GM10266 (cell line): ENCODE data around the gene SERTAD4.

ENCODE experiments used
- DNase-seq: peaks from one replicate; pipeline ENCODE4 v3.0.0; 2012; ENCODE audit errors: extremely low spot score
- CTCF ChIP-seq: IDR thresholded peaks from 2 replicates; pipeline ENCODE4 v1.5.1; 2012; ENCODE audit warnings: mild to moderate bottlenecking, low read depth; ENCODE audit not compliant: control insufficient read depth, insufficient read depth; ENCODE audit errors: missing control alignments

The SERTAD4 gene

GRCh38 chr1:210201681-210202080 is 30.9 kb upstream of the SERTAD4 start:
- TF ChIP-seq CTCF: no peak
- no peak for DNase-seq

- no peak for TF ChIP-seq CTCF
- no peak for DNase-seq
These were observed 24.8 kb upstream of the SERTAD4 start for GRCh38 chr1:210207597-210208450.

- DNase-seq: no peak
- TF ChIP-seq CTCF: no peak
These were observed 19.3 kb upstream of the SERTAD4 start for GRCh38 chr1:210213335-210213734.

- no peak for TF ChIP-seq CTCF
- no peak for DNase-seq
These were observed 17.8 kb upstream of the SERTAD4 start for GRCh38 chr1:210214573-210215409.

GRCh38 chr1:210217482-210217881 is 15.1 kb upstream of the SERTAD4 start:
- no peak for DNase-seq
- TF ChIP-seq CTCF: no peak

GRCh38 chr1:210218047-210218446 is 14.5 kb upstream of the SERTAD4 start:
- TF ChIP-seq CTCF: no peak

More at GRCh38 chr1:210218047-210218446, 14.5 kb upstream of the SERTAD4 start:
- no peak for DNase-seq
